Epithelial cell of esophagus (primary cell): ENCODE data around the gene CALY.
"Not testable (repeated sequence)": the region's sequence is repeated elsewhere in the genome, so short reads cannot be mapped to it uniquely, and the experiment has no call there.

ENCODE experiments used
- DNase-seq: peaks from one replicate; pipeline ENCODE4 v3.0.0; 2010; ENCODE audit warnings: low read depth
- H3K4me3 ChIP-seq: 2 replicates; pipeline ENCODE4 v1.5.1; 2011; ENCODE audit warnings: mild to moderate bottlenecking, low read length, control low read depth
- CTCF ChIP-seq: IDR thresholded peaks from 2 replicates; pipeline ENCODE4 v1.5.1; 2011; ENCODE audit warnings: low read depth, mild to moderate bottlenecking, low read length, control low read depth, inconsistent platforms; ENCODE audit not compliant: insufficient read depth; ENCODE audit errors: missing control alignments

The CALY gene

GRCh38 chr10:133373174-133374090, 36.7 kb upstream of the CALY start, which contains the start of gene ECHS1:
Gene ECHS1, minus strand, starts transcription at chr10:133373354. Its CDS starts 21 bp downstream, at chr10:133373333.
- TF ChIP-seq CTCF = no peak
- H3K4me3 ChIP-seq = peak within 1 kb of the TSS; percentile 69
- DNase-seq = peak; percentile 93

- TF ChIP-seq CTCF = no peak
- H3K4me3 ChIP-seq = peak overlapping the region; percentile 69
Observed at GRCh38 chr10:133372507-133372906, 35.8 kb upstream of the CALY start.

GRCh38 chr10:133370030-133370786, 33.5 kb upstream of the CALY start:
- H3K4me3 ChIP-seq = no peak overlapping the region
- TF ChIP-seq CTCF = no peak
- DNase-seq = no peak

More at GRCh38 chr10:133372507-133372906, 35.8 kb upstream of the CALY start:
- DNase-seq = no peak

- DNase-seq = no peak
- TF ChIP-seq CTCF = no peak
Observed at GRCh38 chr10:133368153-133368552, 31.5 kb upstream of the CALY start.

GRCh38 chr10:133367461-133367860, 30.8 kb upstream of the CALY start:
- not testable (repeated sequence) for DNase-seq, H3K4me3 ChIP-seq

More at GRCh38 chr10:133368153-133368552, 31.5 kb upstream of the CALY start:
- H3K4me3 ChIP-seq = no peak overlapping the region

- no peak for DNase-seq
- TF ChIP-seq CTCF = no peak
- no peak overlapping the region for H3K4me3 ChIP-seq
Observed at GRCh38 chr10:133366751-133367150, 30.1 kb upstream of the CALY start.

- H3K4me3 ChIP-seq = no peak overlapping the region
- DNase-seq = no peak
- no peak for TF ChIP-seq CTCF
Observed at GRCh38 chr10:133366130-133366478, 29.4 kb upstream of the CALY start.
